Heart right ventricle (tissue), 16 donors: ENCODE data around the gene CADPS2. TPM values are rescaled to one million over a fixed set of nuclear protein-coding genes. Genes with fewer than 3 reads are reported as not detected.
A peak's percentile ranks its signal among the peaks of the same experiment; 100 is the strongest.

ENCODE experiments used
- ATAC-seq, 8 donors: fragments of 200-7000 bp; cut with Tn5 transposase; one replicate each; pipeline ENCODE4 v1.9.1; 2020; ENCODE audit warnings: mild to moderate bottlenecking in 8 of 8, moderate library complexity in 8 of 8, moderate number of reproducible peaks in 1 of 8
- DNase-seq, 2 donors: peaks; one replicate each; pipeline ENCODE4 v3.0.0-alpha.2; 2020
- H3K27ac ChIP-seq, 10 donors: fragments of 200-600 bp; sonication (generic) in 2 of 10; one replicate each; pipeline versions ENCODE4 v1.5.0 to v1.8.0; 2020 to 2022; ENCODE audit warnings: mild to moderate bottlenecking in 3 of 10
- H3K27me3 ChIP-seq, 7 donors: fragments of 200-600 bp; one replicate each; pipeline ENCODE4 v1.8.0; 2021 to 2022; ENCODE audit warnings: mild to moderate bottlenecking in 2 of 7
- H3K36me3 ChIP-seq, 9 donors: fragments of 200-600 bp; sonication (generic) in 1 of 9; one replicate each; pipeline versions ENCODE4 v1.5.0 to v1.8.0; 2020 to 2022; ENCODE audit warnings: mild to moderate bottlenecking in 2 of 9
- H3K4me1 ChIP-seq, 9 donors: fragments of 200-600 bp; sonication (generic) in 1 of 9; one replicate each; pipeline versions ENCODE4 v1.5.0 to v1.8.0; 2020 to 2022; ENCODE audit warnings: mild to moderate bottlenecking in 4 of 9
- H3K4me3 ChIP-seq, 10 donors: fragments of 200-600 bp; sonication (generic) in 2 of 10; one replicate each; pipeline versions ENCODE4 v1.5.0 to v1.8.0; 2020 to 2022; ENCODE audit warnings: mild to moderate bottlenecking in 7 of 10, moderate library complexity in 2 of 10
- H3K9me3 ChIP-seq, 11 donors: fragments of 200-600 bp in 10 of 11; sonication (generic) in 2 of 11; one replicate each; pipeline versions ENCODE4 v1.5.0 to v1.8.0; 2013 to 2022; ENCODE audit warnings: mild to moderate bottlenecking in 2 of 11, control low read depth in 1 of 11, moderate library complexity in 1 of 11
- CTCF ChIP-seq, 9 donors: fragments of 200-600 bp; sonication (generic) in 2 of 9; IDR thresholded peaks; one replicate each; pipeline versions ENCODE4 v1.5.0 to v1.8.0; 2021 to 2022; ENCODE audit warnings: antibody characterized with exemption in 9 of 9, mild to moderate bottlenecking in 5 of 9, moderate library complexity in 1 of 9
- WGBS, 2 donors: extraction: QIAGEN DNeasy Blood & Tissue Kit; methylation state at CpG; one replicate each; pipeline ENCODE4 v1.1.7; 2013; ENCODE audit warnings: inconsistent platforms in 1 of 2; 5-methylcytosine and 5-hydroxymethylcytosine counted together
- intact Hi-C, 10 donors: fragments of 100-400 bp; cut with DNase I; formaldehyde crosslinking; loops; one replicate each; pipeline versions ENCODE4 v1.11.1 to v1.14.2; 2022
- polyA plus RNA-seq, 2 donors: library from polyadenylated mRNA; stranded (reverse); fragments of 200-250 nt; gene quantifications; one replicate each; pipeline ENCODE4 v1.2.3, GENCODE V29; 2013
- total RNA-seq, 10 donors: library from RNA; stranded (reverse); fragmentation: NEBNext Ultra II Directional in 3 of 10; extraction: Animal tissue kit (Norgen Biotek cat#: 25700) in 3 of 10; gene quantifications; one replicate each; pipeline versions ENCODE4 v1.2.1 to v1.2.4, GENCODE V29; 2021 to 2023
- donor health status: Arrhythmogenic right ventricular cardiomyopathy.
- donor health status: ischemic (EF 13 %, LVEDD 7.1; RV severe dilation, severe dysfunction).
- donor health status: healthy with polysubstance abuse.
- donor health status: DM: no; HTN: yes; CAD: no.
- donor health status: DM: no; HTN: no; CAD: no.
- donor health status: ischemic (EF 25% LVEDD 6.9; RV normal size, moderate dysfunction).
- donor health status: ischemic (EF 25% LVEDD 5.7; RV mildly dilated, moderate dysfunction).
- donor health status: healthy.
- donor health status: DM: yes; HTN: yes; CAD: no.
- donor health status: Ischemic cardiomyopathy.
- donor health status: ischemic (EF 35%, LVEDD 5.7; RV mildly dilated, moderate dysfunction).
- donor health status: nonischemic (EF 11% LVEDD 7.7; RV severe dilation, severe dysfunction).
- donor health status: DM: yes; HTN: yes; CAD: no.
- donor health status: PGD.
- donor health status: ischemic (EF 29% LVEDD 5.4; RV normal size, mild dysfunction).
- donor health status: nonischemic (EF 23%, LVEDD 6.1; RV moderate dilation, normal function).

Gene CADPS2
- total and polyA plus RNA-seq, 12 donors, result 3.6 to 25.7 (median 6.6) TPM

DNA sequence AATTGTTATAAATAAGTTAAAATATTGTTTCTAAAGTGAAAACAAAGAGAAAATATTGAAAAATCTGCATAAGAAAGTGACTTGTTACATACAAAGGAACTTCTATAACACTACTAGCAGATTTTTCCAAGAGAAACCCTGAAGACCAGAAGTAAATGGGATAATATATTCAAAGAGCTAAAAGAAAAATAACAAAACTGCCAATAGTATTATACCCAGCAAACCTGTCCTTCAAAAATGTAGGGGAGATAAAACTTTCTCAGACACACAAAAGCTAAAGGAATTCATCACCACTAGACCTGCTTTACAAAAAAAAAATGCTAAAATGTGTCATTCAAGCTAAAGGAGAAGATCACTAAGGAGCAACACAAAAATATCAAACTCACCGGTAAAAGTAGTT is 17.0 kb downstream of the CADPS2 start:
- no peak for DNase-seq
- WGBS, 2 donors, result 52 to 95% methylated on average over 1 of the region's 1 CpG
- Histone ChIP-seq H3K27me3 (no peaks in the 10 kb centered on the region), H3K27ac (no peak overlapping the region), H3K36me3 (no peaks in the 10 kb centered on the region), H3K4me3 (no peak overlapping the region), H3K4me1 (peaks cover 0 to 16% (median 3%) of the 10 kb centered on the region in 9 donors), H3K9me3 (peaks cover 0 to 41% (median 24%) of the 10 kb centered on the region in 11 donors)
- TF ChIP-seq CTCF (IDR thresholded peaks at IDR 0.05), result no peak
- intact Hi-C loops, result no loop called here
- ATAC-seq, result no peak

- Histone ChIP-seq H3K27ac (peak overlapping the region in 1 of 10 donors; percentile 22), H3K4me3 (no peak overlapping the region), H3K4me1 (peaks cover 0 to 16% (median 3%) of the 10 kb centered on the region in 9 donors), H3K27me3 (no peaks in the 10 kb centered on the region), H3K36me3 (no peaks in the 10 kb centered on the region), H3K9me3 (peaks cover 0 to 40% (median 24%) of the 10 kb centered on the region in 11 donors)
- ATAC-seq (no peak), DNase-seq (no peak)
- intact Hi-C loops, result no loop called here
- no peak for TF ChIP-seq CTCF (IDR thresholded peaks at IDR 0.05)
Observed at GRCh38 chr7:122867471-122867980, 18.7 kb downstream of the CADPS2 start.

- Histone ChIP-seq H3K36me3 (no peaks in the 10 kb centered on the region), H3K4me3 (no peak overlapping the region), H3K9me3 (peaks cover 0 to 24% (median 13%) of the 10 kb centered on the region in 11 donors), H3K4me1 (peaks cover 0 to 16% (median 3%) of the 10 kb centered on the region in 9 donors), H3K27me3 (no peaks in the 10 kb centered on the region), H3K27ac (no peak overlapping the region)
- WGBS, 2 donors, result 68 to 76% methylated on average over 3 of the region's 3 CpGs
- TF ChIP-seq CTCF (IDR thresholded peaks at IDR 0.05), result no peak
- intact Hi-C loops, result no loop called here
- ATAC-seq (no peak), DNase-seq (no peak)
Observed at GRCh38 chr7:122864838-122865237, 21.4 kb downstream of the CADPS2 start.

GRCh38 chr7:122864016-122864415 is 22.2 kb downstream of the CADPS2 start:
- peaks cover 0 to 16% (median 3%) of the 10 kb centered on the region in 9 donors for H3K4me1 ChIP-seq
- intact Hi-C loops, result no loop called here
- no peaks in the 10 kb centered on the region for H3K36me3 ChIP-seq
- H3K9me3 ChIP-seq, result peaks cover 0 to 16% (median 5%) of the 10 kb centered on the region in 11 donors
- ATAC-seq (no peak), DNase-seq (no peak)
- WGBS, 2 donors, result 96 to 100% methylated on average over 2 of the region's 2 CpGs
- no peaks in the 10 kb centered on the region for H3K27me3 ChIP-seq
- H3K27ac ChIP-seq, result no peak overlapping the region
- no peak for TF ChIP-seq CTCF (IDR thresholded peaks at IDR 0.05)
- H3K4me3 ChIP-seq, result no peak overlapping the region
